Measurements from ENCODE around the gene CAPN10.

Gene CAPN10

GRCh38 chr2:240577281-240578109, 9.0 kb upstream of the CAPN10 start:
- H3K4me3 ChIP-seq (ENCODE audit: low read depth, low read length), result no peak overlapping the region
- no peak for TF ChIP-seq CTCF (conservative IDR thresholded peaks at IDR 0.05; ENCODE audit: low read depth, low read length)
- no peak for DNase-seq (ENCODE audit: low read depth)

GRCh38 chr2:240578110-240578450, 8.5 kb upstream of the CAPN10 start:
- H3K4me3 ChIP-seq (ENCODE audit: low read depth, low read length), result no peak overlapping the region
- TF ChIP-seq CTCF (conservative IDR thresholded peaks at IDR 0.05; ENCODE audit: low read depth, low read length), result no peak
- DNase-seq (ENCODE audit: low read depth), result no peak

GRCh38 chr2:240578488-240578887, 8.0 kb upstream of the CAPN10 start:
- H3K4me3 ChIP-seq (ENCODE audit: low read depth, low read length), result no peak overlapping the region
- TF ChIP-seq CTCF (conservative IDR thresholded peaks at IDR 0.05; ENCODE audit: low read depth, low read length), result no peak
- no peak for DNase-seq (ENCODE audit: low read depth)

GRCh38 chr2:240579071-240579762, 7.3 kb upstream of the CAPN10 start:
- no peak for TF ChIP-seq CTCF (conservative IDR thresholded peaks at IDR 0.05; ENCODE audit: low read depth, low read length)

GRCh38 chr2:240579771-240580614, 6.5 kb upstream of the CAPN10 start:
- no peak overlapping the region for H3K4me3 ChIP-seq (ENCODE audit: low read depth, low read length)
- DNase-seq (ENCODE audit: low read depth), result peak; percentile 87
- peak; percentile 6 for TF ChIP-seq CTCF (conservative IDR thresholded peaks at IDR 0.05; ENCODE audit: low read depth, low read length)

More at GRCh38 chr2:240579071-240579762, 7.3 kb upstream of the CAPN10 start:
- no peak overlapping the region for H3K4me3 ChIP-seq (ENCODE audit: low read depth, low read length)
- no peak for DNase-seq (ENCODE audit: low read depth)

- no peak overlapping the region for H3K4me3 ChIP-seq (ENCODE audit: low read depth, low read length)
- TF ChIP-seq CTCF (conservative IDR thresholded peaks at IDR 0.05; ENCODE audit: low read depth, low read length), result no peak
- no peak for DNase-seq (ENCODE audit: low read depth)
These were observed 4.7 kb upstream of the CAPN10 start for GRCh38 chr2:240581811-240582210.

All from choroid plexus epithelial cell (primary cell).